SKM-1 treated with dmso at 0.1 percent for 144 hours (cell line): Measurements from ENCODE around the gene MIGA2.
A peak's percentile ranks its signal among the peaks of the same experiment; 100 is the strongest.
"Not testable (repeated sequence)": the region's sequence is repeated elsewhere in the genome, so short reads cannot be mapped to it uniquely, and the experiment has no call there.

ENCODE experiments used
- DNase-seq: peaks from one replicate; lab custom pipeline; 2025; ENCODE audit not compliant: unreplicated experiment; lab: John Stamatoyannopoulos, UW

MIGA2 gene

GRCh38 chr9:129011170-129011569, 25.3 kb upstream of the MIGA2 start:
- DNase-seq: no peak

GRCh38 chr9:129011761-129012181, 24.7 kb upstream of the MIGA2 start:
- DNase-seq: no peak

- no peak for DNase-seq
These were observed 24.1 kb upstream of the MIGA2 start for GRCh38 chr9:129012343-129012742.

- no peak for DNase-seq
These were observed 23.5 kb upstream of the MIGA2 start for GRCh38 chr9:129012893-129013448.

GRCh38 chr9:129013674-129014073, 22.8 kb upstream of the MIGA2 start:
- DNase-seq: no peak

GRCh38 chr9:129014124-129014523, 22.3 kb upstream of the MIGA2 start:
- no peak for DNase-seq

GRCh38 chr9:129014608-129015007, 21.8 kb upstream of the MIGA2 start:
- no peak for DNase-seq

GRCh38 chr9:129021091-129021490, 15.3 kb upstream of the MIGA2 start:
- no peak for DNase-seq

GRCh38 chr9:129022037-129022436, 14.4 kb upstream of the MIGA2 start:
- DNase-seq: no peak

GRCh38 chr9:129023036-129023907, 13.2 kb upstream of the MIGA2 start:
- DNase-seq: no peak

GRCh38 chr9:129023908-129024233, 12.6 kb upstream of the MIGA2 start:
- no peak for DNase-seq

GRCh38 chr9:129026442-129027223, 9.8 kb upstream of the MIGA2 start:
- no peak for DNase-seq

- no peak for DNase-seq
These were observed 9.2 kb upstream of the MIGA2 start for GRCh38 chr9:129027224-129027684.

GRCh38 chr9:129027685-129028191, 8.7 kb upstream of the MIGA2 start:
- DNase-seq: no peak

- peak; percentile 79 for DNase-seq
These were observed 8.0 kb upstream of the MIGA2 start, which contains the start of gene SH3GLB2 for GRCh38 chr9:129028192-129028966. Gene SH3GLB2, minus strand, starts transcription at chr9:129028331. Its CDS starts 177 bp downstream, at chr9:129028154.

GRCh38 chr9:129030191-129030590, 6.2 kb upstream of the MIGA2 start:
- DNase-seq: no peak

GRCh38 chr9:129031514-129031913, 4.9 kb upstream of the MIGA2 start:
- DNase-seq: no peak

- no peak for DNase-seq
These were observed 3.8 kb upstream of the MIGA2 start for GRCh38 chr9:129032541-129033159.

GRCh38 chr9:129033216-129033615, 3.2 kb upstream of the MIGA2 start:
- no peak for DNase-seq

- DNase-seq: not testable (repeated sequence)
These were observed 588 bp upstream of the MIGA2 start for GRCh38 chr9:129035838-129036237.
